Adrenal gland (tissue), 12 donors: ENCODE measurements around the gene MPP1. TPM values are rescaled to one million over a fixed set of nuclear protein-coding genes. Genes with fewer than 3 reads are reported as not detected.

Experiments
- DNase-seq, 7 donors: peaks; one replicate each; pipeline ENCODE4 v3.0.0-alpha.2; 2019 to 2020
- H3K27ac ChIP-seq, 5 donors: fragments of 200-600 bp; sonication (generic) in 4 of 5; 1 replicate in 3 of 5; 2 replicates in 2 of 5; pipeline versions ENCODE4 v1.5.1 to v1.8.0; 2016 to 2020; ENCODE audit warnings: mild to moderate bottlenecking in 1 of 5
- H3K27me3 ChIP-seq: fragments of 200-600 bp; 2 replicates; pipeline ENCODE4 v1.8.0; 2021
- H3K36me3 ChIP-seq, 2 donors: fragments of 200-600 bp; replicated peaks in 1 of 2; 1 replicate in 1 of 2; 2 replicates in 1 of 2; pipeline versions ENCODE4 v1.5.1 to v1.8.0; 2018 to 2022
- H3K4me1 ChIP-seq, 2 donors: fragments of 200-600 bp; replicated peaks in 1 of 2; 1 replicate in 1 of 2; 2 replicates in 1 of 2; pipeline versions ENCODE4 v1.5.1 to v1.8.0; 2018 to 2021
- H3K4me3 ChIP-seq, 4 donors: fragments of 200-600 bp; sonication (generic) in 3 of 4; one replicate each; pipeline ENCODE4 v1.5.1; 2016 to 2018
- H3K9me3 ChIP-seq, 3 donors: fragments of 200-600 bp; sonication (generic) in 1 of 3; replicated peaks in 1 of 3; 1 replicate in 2 of 3; 2 replicates in 1 of 3; pipeline versions ENCODE4 v1.5.1 to v1.8.0; 2016 to 2021
- CTCF ChIP-seq, 6 experiments: fragments of 450-650 bp in 4 of 6; fragments of 200-600 bp in 2 of 6; sonication (generic) in 1 of 6; IDR thresholded peaks; 1 replicate in 5 of 6; 2 replicates in 1 of 6; pipeline versions ENCODE4 v1.5.1 to v1.8.0; 2016 to 2021; ENCODE audit warnings: antibody characterized with exemption in 6 of 6, mild to moderate bottlenecking in 2 of 6, moderate library complexity in 1 of 6
- POLR2A ChIP-seq, 2 donors: fragments of 450-650 bp; IDR thresholded peaks; one replicate each; pipeline ENCODE4 v1.6.1; 2017; ENCODE audit warnings: antibody characterized with exemption in 2 of 2, mild to moderate bottlenecking in 2 of 2, moderate library complexity in 1 of 2
- whole genome bisulfite sequencing, 4 donors: extraction: QIAGEN DNeasy Blood & Tissue Kit in 2 of 4; methylation state at CpG; one replicate each; pipeline versions ENCODE4 v1.1.5 to v1.1.7; 2013 to 2017; 5-methylcytosine and 5-hydroxymethylcytosine counted together
- intact Hi-C, 2 donors: fragments of 100-400 bp; cut with DNase I; formaldehyde crosslinking; loops; one replicate each; pipeline versions ENCODE4 v1.14.1 to v1.15.0; 2022 to 2023
- polyA plus RNA-seq, 3 donors: library from polyadenylated mRNA; stranded (reverse); fragments of 200-250 nt in 2 of 3; fragments of 350-450 nt in 1 of 3; fragmentation: Illumina TruSeq in 1 of 3; extraction: RNeasy Lipid Tissue Mini Kit (QIAGEN cat#74804) in 1 of 3; gene quantifications; one replicate each; pipeline ENCODE4 v1.2.3, GENCODE V29; 2013 to 2014
- total RNA-seq, 9 donors: library from RNA; depleted of rRNA in 4 of 9; stranded (reverse); fragments of >200 nt in 4 of 9; fragments of 120-200 nt in 1 of 9; fragmentation: NEBNext Ultra II Directional in 1 of 9; extraction: Animal tissue kit (Norgen Biotek cat#: 25700) in 1 of 9; gene quantifications; one replicate each; pipeline versions ENCODE4 v1.1.0 to v1.2.4, GENCODE V29; 2013 to 2023
- donor health status: healthy with polysubstance abuse.
- donor health status: Bipolar disorder and iron deficiency.
- donor health status: DM: yes; HTN: yes; CAD: no.
- donor health status: DM: no; HTN: no; CAD: no.
- donor health status: DM: no; HTN: no; CAD: no.
- donor health status: DM: yes; HTN: yes; CAD: no.

Gene MPP1
- total and polyA plus RNA-seq, 12 donors: 34.4 to 188 (median 57.6) TPM

- H3K36me3 ChIP-seq: no peaks in the 10 kb centered on the region
- no peaks in the 10 kb centered on the region for H3K27me3 ChIP-seq
- no peak overlapping the region for H3K4me3 ChIP-seq
- H3K9me3 ChIP-seq: no peaks in the 10 kb centered on the region
- TF ChIP-seq CTCF (IDR thresholded peaks at IDR 0.05) (no peak), POLR2A (IDR thresholded peaks at IDR 0.05) (no peak)
- H3K4me1 ChIP-seq: no peaks in the 10 kb centered on the region
- DNase-seq: no peak
- WGBS, 4 donors: 63 to 100% (median 82%) methylated on average over 2 of the region's 2 CpGs
- H3K27ac ChIP-seq: no peak overlapping the region
- intact Hi-C loops: no loop called here
These were observed 7.2 kb upstream of the MPP1 start for GRCh38 chrX:154812341-154813101.

- WGBS, 4 donors: 77 to 92% (median 82%) methylated on average over 1 of the region's 1 CpG
- TF ChIP-seq CTCF (IDR thresholded peaks at IDR 0.05) (no peak), POLR2A (IDR thresholded peaks at IDR 0.05) (no peak)
- no peaks in the 10 kb centered on the region for H3K27me3 ChIP-seq
- no peak overlapping the region for H3K27ac ChIP-seq
- intact Hi-C loops: no loop called here
- H3K36me3 ChIP-seq: no peaks in the 10 kb centered on the region
- H3K4me3 ChIP-seq: no peak overlapping the region
- no peak for DNase-seq
- H3K9me3 ChIP-seq: no peaks in the 10 kb centered on the region
- H3K4me1 ChIP-seq: no peaks in the 10 kb centered on the region
These were observed 4.8 kb upstream of the MPP1 start for GRCh38 chrX:154809939-154810665.

- Histone ChIP-seq H3K4me3 (no peak overlapping the region), H3K9me3 (no peaks in the 10 kb centered on the region), H3K27me3 (no peaks in the 10 kb centered on the region), H3K27ac (no peak overlapping the region), H3K36me3 (no peaks in the 10 kb centered on the region), H3K4me1 (peaks cover 0 to 20% of the 10 kb centered on the region in 2 donors)
- intact Hi-C loops: no loop called here
- WGBS, 4 donors: 75 to 95% (median 85%) methylated on average over 5 of the region's 5 CpGs
- TF ChIP-seq POLR2A (IDR thresholded peaks at IDR 0.05) (no peak), CTCF (IDR thresholded peaks at IDR 0.05) (no peak)
- DNase-seq: no peak
These were observed 1.7 kb upstream of the MPP1 start for GRCh38 chrX:154806837-154807501.

GRCh38 chrX:154805696-154806091 lies 409 bp upstream of the MPP1 start:
- WGBS, 4 donors: 4 to 40% (median 29%) methylated on average over 4 to 13 of the region's 13 CpGs
- intact Hi-C loops: no loop called here
- no peaks in the 10 kb centered on the region for H3K27me3 ChIP-seq
- H3K4me3 ChIP-seq: peak overlapping the region in 2 of 4 donors; percentile 35 to 74
- H3K9me3 ChIP-seq: no peaks in the 10 kb centered on the region
- peaks cover 0 to 27% of the 10 kb centered on the region in 2 donors for H3K4me1 ChIP-seq
- no peak for DNase-seq
- peak overlapping the region in 4 of 5 donors; percentile 49 to 90 (median 70) for H3K27ac ChIP-seq
- H3K36me3 ChIP-seq: no peaks in the 10 kb centered on the region
- TF ChIP-seq CTCF (IDR thresholded peaks at IDR 0.05) (no peak), POLR2A (IDR thresholded peaks at IDR 0.05) (no peak)
